Lower lobe of right lung (tissue), 2 donors: ENCODE data around the gene TMEM134. TPM values are rescaled to one million over a fixed set of nuclear protein-coding genes. Genes with fewer than 3 reads are reported as not detected.
"Not testable (repeated sequence)": the region's sequence is repeated elsewhere in the genome, so short reads cannot be mapped to it uniquely, and the experiment has no call there.

Experiments
- ATAC-seq, 2 donors: fragments of 200-7000 bp; cut with Tn5 transposase; one replicate each; pipeline ENCODE4 v1.9.1; 2020 to 2022; ENCODE audit warnings: mild to moderate bottlenecking in 2 of 2, moderate library complexity in 2 of 2
- DNase-seq: peaks from one replicate; pipeline ENCODE4 v3.0.0-alpha.2; 2020
- H3K27ac ChIP-seq: fragments of 200-600 bp; one replicate; pipeline ENCODE4 v1.8.0; 2022
- H3K27me3 ChIP-seq: fragments of 200-600 bp; one replicate; pipeline ENCODE4 v1.8.0; 2022; ENCODE audit warnings: low read depth
- H3K36me3 ChIP-seq: fragments of 200-600 bp; one replicate; pipeline ENCODE4 v1.8.0; 2022; ENCODE audit warnings: mild to moderate bottlenecking
- H3K4me1 ChIP-seq: fragments of 200-600 bp; one replicate; pipeline ENCODE4 v1.8.0; 2022
- H3K4me3 ChIP-seq: fragments of 200-600 bp; one replicate; pipeline ENCODE4 v1.8.0; 2022; ENCODE audit warnings: mild to moderate bottlenecking
- H3K9me3 ChIP-seq: fragments of 200-600 bp; one replicate; pipeline ENCODE4 v1.8.0; 2022
- CTCF ChIP-seq: fragments of 200-600 bp; IDR thresholded peaks from one replicate; pipeline ENCODE4 v1.8.0; 2022; ENCODE audit warnings: antibody characterized with exemption, mild to moderate bottlenecking
- intact Hi-C: fragments of 100-400 bp; cut with DNase I; formaldehyde crosslinking; loops from one replicate; pipeline ENCODE4 v1.11.0; 2022
- total RNA-seq: library from RNA; stranded (reverse); fragmentation: NEBNext Ultra II Directional; extraction: Animal tissue kit (Norgen Biotek cat#: 25700); gene quantifications from one replicate; pipeline ENCODE4 v1.2.1, GENCODE V29; 2021
- donor health status: DM: no; HTN: yes; CAD: no; lungs with severe emphysema.

TMEM134 gene
- total RNA-seq, 1 donor from 2014 or later, result 49.1 TPM

- TF ChIP-seq CTCF, result no peak
- H3K4me1 ChIP-seq, result peaks cover 24% of the 10 kb centered on the region
- DNase-seq (no peak), ATAC-seq (no peak)
- intact Hi-C loops, result no loop called here
- no peak overlapping the region for H3K27ac ChIP-seq
- H3K36me3 ChIP-seq, result peaks cover 61% of the 10 kb centered on the region
- no peak overlapping the region for H3K4me3 ChIP-seq
- no peaks in the 10 kb centered on the region for H3K27me3 ChIP-seq
- H3K9me3 ChIP-seq, result no peaks in the 10 kb centered on the region
Measured at GRCh38 chr11:67431346-67432249, 37.5 kb downstream of the TMEM134 start.

GRCh38 chr11:67429722-67430121 lies 39.3 kb downstream of the TMEM134 start:
- no peak overlapping the region for H3K27ac ChIP-seq
- intact Hi-C loops, result no loop called here
- no peaks in the 10 kb centered on the region for H3K9me3 ChIP-seq
- H3K4me1 ChIP-seq, result peaks cover 24% of the 10 kb centered on the region
- peak overlapping the region; percentile 77 for H3K4me3 ChIP-seq
- no peaks in the 10 kb centered on the region for H3K27me3 ChIP-seq
- peaks cover 46% of the 10 kb centered on the region for H3K36me3 ChIP-seq
- no peak for TF ChIP-seq CTCF
- ATAC-seq (no peak), DNase-seq (no peak)

GRCh38 chr11:67429038-67429668 lies 39.9 kb downstream of the TMEM134 start:
- Histone ChIP-seq H3K9me3 (no peaks in the 10 kb centered on the region), H3K27ac (peak overlapping the region; percentile 87), H3K36me3 (peaks cover 40% of the 10 kb centered on the region), H3K27me3 (no peaks in the 10 kb centered on the region), H3K4me1 (peaks cover 24% of the 10 kb centered on the region), H3K4me3 (peak overlapping the region; percentile 77)
- no peak for TF ChIP-seq CTCF
- intact Hi-C loops, result no loop called here
- DNase-seq (no peak), ATAC-seq (peak in 1 of 2 donors; percentile 1)

GRCh38 chr11:67428052-67429001 lies 40.7 kb downstream of the TMEM134 start, which contains the start of gene RPS6KB2:
Gene RPS6KB2 (plus strand): TSS chr11:67428494. CDS start chr11:67428546, 52 bp downstream.
- peaks cover 33% of the 10 kb centered on the region for H3K36me3 ChIP-seq
- no peak for TF ChIP-seq CTCF
- intact Hi-C loops, result no loop called here
- ATAC-seq, result peak; percentile 95 to 97
- H3K9me3 ChIP-seq, result no peaks in the 10 kb centered on the region
- H3K4me3 ChIP-seq, result peak within 1 kb of the TSS; percentile 77
- H3K27me3 ChIP-seq, result no peaks in the 10 kb centered on the region
- DNase-seq, result peak; percentile 99
- peak within 1 kb of the TSS; percentile 87 for H3K27ac ChIP-seq
- peaks cover 24% of the 10 kb centered on the region for H3K4me1 ChIP-seq

- H3K27me3 ChIP-seq, DNase-seq, H3K9me3 ChIP-seq, intact Hi-C loops: not testable (repeated sequence)
- peak overlapping the region; percentile 77 for H3K4me3 ChIP-seq
- peak overlapping the region; percentile 87 for H3K27ac ChIP-seq
- peaks cover 24% of the 10 kb centered on the region for H3K36me3 ChIP-seq
- ATAC-seq, result peak in 1 of 2 donors; percentile 6
- H3K4me1 ChIP-seq, result peaks cover 24% of the 10 kb centered on the region
Measured at GRCh38 chr11:67427364-67427859, 41.6 kb downstream of the TMEM134 start.
